SK-N-SH (cell line): Measurements from ENCODE around the gene PM20D2. TPM values are rescaled to one million over a fixed set of nuclear protein-coding genes. Genes with fewer than 3 reads are reported as not detected.

Source experiments
- CTCF ChIA-PET: fragments of 300-600, 350-600 bp; formaldehyde crosslinking; extraction: SDS; loops from one replicate; lab custom pipeline; 2021; lab: Yijun Ruan, JAX
- POLR2A ChIA-PET: fragments of 350-600 bp; sonication (Branson Sonifier 250); formaldehyde crosslinking; extraction: SDS; loops from one replicate; lab custom pipeline; 2020; ENCODE audit warnings: antibody characterized with exemption, inconsistent platforms; lab: Yijun Ruan, JAX
- DNase-seq: peaks from one replicate; pipeline ENCODE4 v3.0.0; 2012
- H2AFZ ChIP-seq: fragments of 200-600 bp; sonication (generic); 2 replicates; pipeline ENCODE4 v1.8.1; 2016; ENCODE audit warnings: antibody characterized with exemption, mild to moderate bottlenecking, low read depth
- H3F3A ChIP-seq: fragments of 200-600 bp; sonication (generic); replicated peaks from 2 replicates; pipeline ENCODE3; 2016; ENCODE audit warnings: antibody characterized with exemption, mild to moderate bottlenecking; ENCODE audit not compliant: insufficient read depth
- H3K27ac ChIP-seq, 2 experiments: fragments of 200-500 bp in 1 of 2; fragments of 200-600 bp in 1 of 2; sonication (Bioruptor generic) in 1 of 2; sonication (generic), shearing (Covaris generic) in 1 of 2; 2 replicates each; pipeline versions ENCODE4 v1.5.1 to v1.6.1; 2014 to 2016; ENCODE audit warnings: low read depth in 2 of 2, inconsistent platforms in 1 of 2, low read length in 1 of 2, mild to moderate bottlenecking in 1 of 2, mixed read lengths in 1 of 2
- H3K27me3 ChIP-seq: fragments of 200-600 bp; sonication (generic), shearing (Covaris generic); 2 replicates; pipeline ENCODE4 v1.6.1; 2016; ENCODE audit warnings: mixed run types; ENCODE audit not compliant: insufficient read depth
- H3K36me3 ChIP-seq, 2 experiments: fragments of 200-500 bp in 1 of 2; fragments of 200-600 bp in 1 of 2; sonication (Bioruptor generic) in 1 of 2; sonication (generic) in 1 of 2; replicated peaks in 1 of 2; 2 replicates each; pipeline versions ENCODE3 to v1.5.1; 2014 to 2016; ENCODE audit warnings: low read length in 1 of 2, mild to moderate bottlenecking in 1 of 2; ENCODE audit not compliant: insufficient read depth in 2 of 2, control insufficient read depth in 1 of 2
- H3K4me1 ChIP-seq, 2 experiments: fragments of 200-500 bp in 1 of 2; fragments of 200-600 bp in 1 of 2; sonication (Bioruptor generic) in 1 of 2; sonication (generic), shearing (Covaris generic) in 1 of 2; 2 replicates each; pipeline versions ENCODE4 v1.5.1 to v1.6.1; 2014 to 2016; ENCODE audit warnings: low read depth in 1 of 2, low read length in 1 of 2, mixed run types in 1 of 2; ENCODE audit not compliant: insufficient read depth in 2 of 2, control insufficient read depth in 1 of 2
- H3K4me2 ChIP-seq: fragments of 200-600 bp; sonication (generic), shearing (Covaris generic); 2 replicates; pipeline ENCODE4 v1.6.1; 2017; ENCODE audit warnings: mixed run types
- H3K4me3 ChIP-seq, 2 experiments: fragments of 200-500 bp in 1 of 2; fragments of 200-600 bp in 1 of 2; sonication (Bioruptor generic) in 1 of 2; sonication (generic), shearing (Covaris generic) in 1 of 2; 2 replicates each; pipeline versions ENCODE4 v1.5.1 to v1.8.1; 2014 to 2016; ENCODE audit warnings: low read depth in 2 of 2, inconsistent platforms in 1 of 2, low read length in 1 of 2, mild to moderate bottlenecking in 1 of 2, mixed read lengths in 1 of 2, moderate library complexity in 1 of 2
- H3K79me2 ChIP-seq: fragments of 200-600 bp; sonication (generic); 2 replicates; pipeline ENCODE4 v1.8.1; 2017; ENCODE audit warnings: mild to moderate bottlenecking; ENCODE audit not compliant: insufficient read depth
- H3K9ac ChIP-seq: fragments of 200-600 bp; sonication (generic); 2 replicates; pipeline ENCODE4 v1.6.1; 2017; ENCODE audit warnings: mixed run types
- H3K9me2 ChIP-seq: fragments of 200-600 bp; sonication (generic); 2 replicates; pipeline ENCODE4 v1.6.1; 2017; ENCODE audit warnings: mixed run types
- H3K9me3 ChIP-seq: fragments of 200-600 bp; sonication (generic); 2 replicates; pipeline ENCODE4 v1.6.1; 2017; ENCODE audit warnings: mixed run types, mild to moderate bottlenecking, moderate library complexity
- H4K20me1 ChIP-seq: fragments of 200-600 bp; sonication (generic); 2 replicates; pipeline ENCODE4 v1.6.1; 2017; ENCODE audit warnings: mild to moderate bottlenecking, mixed run types; ENCODE audit not compliant: insufficient read depth
- CHD2 ChIP-seq: fragments of 150-350 bp; IDR thresholded peaks from 2 replicates; pipeline ENCODE4 v1.6.1; 2018; ENCODE audit warnings: low read length; ENCODE audit not compliant: partially characterized antibody
- EP300 ChIP-seq, 2 experiments: IDR thresholded peaks; 2 replicates each; pipeline versions ENCODE4 v1.4.0 to v1.6.1; 2012; ENCODE audit warnings: borderline replicate concordance in 1 of 2, low read depth in 1 of 2, low read length in 1 of 2
- FOSL2 ChIP-seq: IDR thresholded peaks from 2 replicates; pipeline ENCODE4 v1.4.0; 2012; ENCODE audit warnings: low read depth, mild to moderate bottlenecking, moderate library complexity, borderline replicate concordance
- FOXJ3 ChIP-seq: sonication (generic); formaldehyde crosslinking; IDR thresholded peaks from 2 replicates; pipeline ENCODE4 v1.5.1; 2020; ENCODE audit warnings: mild to moderate bottlenecking, missing genetic modification reagents
- GABPA ChIP-seq: IDR thresholded peaks from 2 replicates; pipeline ENCODE4 v1.4.0; 2012; ENCODE audit warnings: low read depth, mild to moderate bottlenecking
- GATA2 ChIP-seq: sonication (generic); formaldehyde crosslinking; IDR thresholded peaks from 2 replicates; pipeline ENCODE4 v1.5.0; 2020; ENCODE audit warnings: mild to moderate bottlenecking, missing genetic modification reagents
- JUND ChIP-seq: IDR thresholded peaks from 2 replicates; pipeline ENCODE4 v1.4.0; 2012
- MEF2A ChIP-seq: IDR thresholded peaks from 2 replicates; pipeline ENCODE4 v1.4.0; 2012; ENCODE audit warnings: low read depth, borderline replicate concordance
- MXI1 ChIP-seq: IDR thresholded peaks from 2 replicates; pipeline ENCODE4 v1.6.1; 2012; ENCODE audit warnings: mild to moderate bottlenecking, low read depth, low read length, improper control_type of control experiment
- POLR2AphosphoS5 ChIP-seq: IDR thresholded peaks from 2 replicates; pipeline ENCODE4 v1.6.1; 2012; ENCODE audit warnings: low read depth, low read length
- RAD21 ChIP-seq: IDR thresholded peaks from 2 replicates; pipeline ENCODE4 v1.6.1; 2012; ENCODE audit warnings: mild to moderate bottlenecking, low read length
- RCOR1 ChIP-seq: fragments of 150-350 bp; IDR thresholded peaks from 2 replicates; pipeline ENCODE4 v1.6.1; 2017; ENCODE audit warnings: antibody characterized with exemption, low read length
- RFX5 ChIP-seq: IDR thresholded peaks from 2 replicates; pipeline ENCODE4 v1.6.1; 2012; ENCODE audit warnings: mild to moderate bottlenecking, improper control_type of control experiment, low read length
- RXRA ChIP-seq: IDR thresholded peaks from 2 replicates; pipeline ENCODE4 v1.4.0; 2012; ENCODE audit warnings: low read depth, mild to moderate bottlenecking, borderline replicate concordance
- SMC3 ChIP-seq: IDR thresholded peaks from 2 replicates; pipeline ENCODE4 v1.6.1; 2012; ENCODE audit warnings: low read depth, low read length, improper control_type of control experiment
- TAF1 ChIP-seq: IDR thresholded peaks from 2 replicates; pipeline ENCODE4 v1.6.1; 2012; ENCODE audit warnings: low read depth, mild to moderate bottlenecking, low read length, moderate library complexity, borderline replicate concordance
- WGBS: methylation state at CpG from one replicate; pipeline ENCODE4 v1.1.6; 2017; ENCODE audit warnings: low lambda C conversion rate; 5-methylcytosine and 5-hydroxymethylcytosine counted together
- polyA plus RNA-seq, 3 experiments: library from polyadenylated mRNA; depleted of rRNA; stranded (reverse); fragments of >200 nt; gene quantifications; 2 replicates each; pipeline ENCODE4 v1.2.3, GENCODE V29; 2012
- TF ChIP-seq, protein P1 (sequence below): fragments of 150-350 bp; IDR thresholded peaks from 2 replicates; pipeline ENCODE4 v1.6.1; 2017; ENCODE audit warnings: antibody characterized with exemption, low read length, low read depth, borderline replicate concordance
- TF ChIP-seq, protein P2 (sequence below): IDR thresholded peaks from 2 replicates; pipeline ENCODE4 v1.4.0; 2012; ENCODE audit warnings: low read depth
- TF ChIP-seq, protein P3 (sequence below): fragments of 200-600 bp; sonication (generic); IDR thresholded peaks from 2 replicates; pipeline ENCODE4 v1.6.1; 2017; ENCODE audit warnings: antibody characterized with exemption, mild to moderate bottlenecking, moderate library complexity
- TF ChIP-seq, protein P4 (sequence below): IDR thresholded peaks from 2 replicates; pipeline ENCODE4 v1.4.0; 2012; ENCODE audit warnings: low read depth, borderline replicate concordance
- TF ChIP-seq, protein P5 (sequence below): IDR thresholded peaks from 2 replicates; pipeline ENCODE4; 2012
- TF ChIP-seq, protein P6 (sequence below): IDR thresholded peaks from 2 replicates; pipeline ENCODE4 v1.4.0; 2012; ENCODE audit warnings: low read depth, borderline replicate concordance

Gene PM20D2
- polyA plus RNA-seq, 1 of the 3 experiments (the other 2 are of a cell fraction), result 6.2 TPM

DNA sequence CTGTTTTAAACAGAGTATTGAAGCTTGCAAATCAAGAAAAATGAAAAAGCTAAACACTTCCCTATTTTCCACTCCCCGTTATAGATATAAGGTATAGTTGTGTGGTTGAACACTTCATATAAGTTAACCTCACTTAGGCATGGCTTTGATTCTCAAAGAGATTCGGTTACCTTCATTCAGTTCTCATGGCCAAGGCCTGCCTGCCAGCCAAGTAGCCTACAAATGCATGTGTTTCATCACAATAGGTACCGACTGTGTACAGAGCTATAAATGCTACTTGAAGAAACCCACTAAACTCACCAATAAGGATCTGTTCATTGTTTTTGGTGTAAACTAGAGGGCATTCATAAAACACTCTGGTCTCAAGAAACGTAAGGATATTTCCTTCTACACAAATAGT, 27.8 kb downstream of the PM20D2 start:
- Histone ChIP-seq H2AFZ (no peak overlapping the region), H3K9me2 (no peaks in the 10 kb centered on the region), H3K36me3 (no peaks in the 10 kb centered on the region), H3K27me3 (no peaks in the 10 kb centered on the region), H3K79me2 (no peaks in the 10 kb centered on the region), H3F3A (no peaks in the 10 kb centered on the region), H3K9ac (no peak overlapping the region), H3K4me2 (no peak overlapping the region), H3K27ac (no peak overlapping the region), H3K9me3 (no peaks in the 10 kb centered on the region), H3K4me3 (no peak overlapping the region), H4K20me1 (no peaks in the 10 kb centered on the region), H3K4me1 (no peaks in the 10 kb centered on the region)
- CTCF ChIA-PET, result no interaction called here
- TF ChIP-seq RXRA (no peak), GATA2 (no peak), EP300 (IDR thresholded peaks at IDR 0.05; ENCODE audit: borderline replicate concordance in 1 of 2, low read depth in 1 of 2, low read length in 1 of 2) (no peak), FOSL2 (no peak), RCOR1 (no peak), JUND (no peak), TAF1 (no peak), MXI1 (no peak), MEF2A (no peak), POLR2AphosphoS5 (no peak), RAD21 (no peak), FOXJ3 (no peak)
- TF ChIP-seq, protein P1, sequence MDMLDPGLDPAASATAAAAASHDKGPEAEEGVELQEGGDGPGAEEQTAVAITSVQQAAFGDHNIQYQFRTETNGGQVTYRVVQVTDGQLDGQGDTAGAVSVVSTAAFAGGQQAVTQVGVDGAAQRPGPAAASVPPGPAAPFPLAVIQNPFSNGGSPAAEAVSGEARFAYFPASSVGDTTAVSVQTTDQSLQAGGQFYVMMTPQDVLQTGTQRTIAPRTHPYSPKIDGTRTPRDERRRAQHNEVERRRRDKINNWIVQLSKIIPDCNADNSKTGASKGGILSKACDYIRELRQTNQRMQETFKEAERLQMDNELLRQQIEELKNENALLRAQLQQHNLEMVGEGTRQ, result no peak
- POLR2A ChIA-PET, result no interaction called here
- no peak for DNase-seq
- WGBS, result 83% methylated on average over 4 of the region's 4 CpGs

DNA sequence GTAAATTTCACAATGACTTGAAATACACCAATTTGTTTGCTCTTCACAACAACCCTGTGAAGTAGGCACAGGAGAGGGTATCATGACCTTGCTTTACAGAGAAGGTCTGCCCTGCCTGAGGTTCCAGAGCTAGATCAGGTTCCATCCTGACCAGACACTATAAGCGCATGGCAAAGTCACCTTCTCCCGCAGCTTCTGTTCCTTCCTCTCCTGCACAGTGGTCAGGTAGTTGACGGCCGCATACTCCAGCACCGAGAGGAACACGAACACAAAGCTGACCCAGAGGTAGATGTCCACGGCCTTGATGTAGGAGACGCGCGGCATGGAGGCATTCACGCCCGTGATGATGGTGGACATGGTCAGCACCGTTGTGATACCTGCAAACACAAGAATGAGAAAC, 34.3 kb downstream of the PM20D2 start:
- POLR2A ChIA-PET, result no interaction called here
- 77% methylated on average over 8 of the region's 13 CpGs for WGBS
- CTCF ChIA-PET, result no interaction called here
- TF ChIP-seq MEF2A, result no peak
- no peak for TF ChIP-seq GABPA
- TF ChIP-seq, protein P2, sequence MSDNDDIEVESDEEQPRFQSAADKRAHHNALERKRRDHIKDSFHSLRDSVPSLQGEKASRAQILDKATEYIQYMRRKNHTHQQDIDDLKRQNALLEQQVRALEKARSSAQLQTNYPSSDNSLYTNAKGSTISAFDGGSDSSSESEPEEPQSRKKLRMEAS, result no peak
- no peak for TF ChIP-seq RFX5
- TF ChIP-seq, protein P3, sequence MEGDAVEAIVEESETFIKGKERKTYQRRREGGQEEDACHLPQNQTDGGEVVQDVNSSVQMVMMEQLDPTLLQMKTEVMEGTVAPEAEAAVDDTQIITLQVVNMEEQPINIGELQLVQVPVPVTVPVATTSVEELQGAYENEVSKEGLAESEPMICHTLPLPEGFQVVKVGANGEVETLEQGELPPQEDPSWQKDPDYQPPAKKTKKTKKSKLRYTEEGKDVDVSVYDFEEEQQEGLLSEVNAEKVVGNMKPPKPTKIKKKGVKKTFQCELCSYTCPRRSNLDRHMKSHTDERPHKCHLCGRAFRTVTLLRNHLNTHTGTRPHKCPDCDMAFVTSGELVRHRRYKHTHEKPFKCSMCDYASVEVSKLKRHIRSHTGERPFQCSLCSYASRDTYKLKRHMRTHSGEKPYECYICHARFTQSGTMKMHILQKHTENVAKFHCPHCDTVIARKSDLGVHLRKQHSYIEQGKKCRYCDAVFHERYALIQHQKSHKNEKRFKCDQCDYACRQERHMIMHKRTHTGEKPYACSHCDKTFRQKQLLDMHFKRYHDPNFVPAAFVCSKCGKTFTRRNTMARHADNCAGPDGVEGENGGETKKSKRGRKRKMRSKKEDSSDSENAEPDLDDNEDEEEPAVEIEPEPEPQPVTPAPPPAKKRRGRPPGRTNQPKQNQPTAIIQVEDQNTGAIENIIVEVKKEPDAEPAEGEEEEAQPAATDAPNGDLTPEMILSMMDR, result no peak
- TF ChIP-seq, protein P4, sequence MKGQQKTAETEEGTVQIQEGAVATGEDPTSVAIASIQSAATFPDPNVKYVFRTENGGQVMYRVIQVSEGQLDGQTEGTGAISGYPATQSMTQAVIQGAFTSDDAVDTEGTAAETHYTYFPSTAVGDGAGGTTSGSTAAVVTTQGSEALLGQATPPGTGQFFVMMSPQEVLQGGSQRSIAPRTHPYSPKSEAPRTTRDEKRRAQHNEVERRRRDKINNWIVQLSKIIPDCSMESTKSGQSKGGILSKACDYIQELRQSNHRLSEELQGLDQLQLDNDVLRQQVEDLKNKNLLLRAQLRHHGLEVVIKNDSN, result no peak
- TF ChIP-seq SMC3, result no peak
- TF ChIP-seq GATA2, result no peak
- TF ChIP-seq, protein P5, sequence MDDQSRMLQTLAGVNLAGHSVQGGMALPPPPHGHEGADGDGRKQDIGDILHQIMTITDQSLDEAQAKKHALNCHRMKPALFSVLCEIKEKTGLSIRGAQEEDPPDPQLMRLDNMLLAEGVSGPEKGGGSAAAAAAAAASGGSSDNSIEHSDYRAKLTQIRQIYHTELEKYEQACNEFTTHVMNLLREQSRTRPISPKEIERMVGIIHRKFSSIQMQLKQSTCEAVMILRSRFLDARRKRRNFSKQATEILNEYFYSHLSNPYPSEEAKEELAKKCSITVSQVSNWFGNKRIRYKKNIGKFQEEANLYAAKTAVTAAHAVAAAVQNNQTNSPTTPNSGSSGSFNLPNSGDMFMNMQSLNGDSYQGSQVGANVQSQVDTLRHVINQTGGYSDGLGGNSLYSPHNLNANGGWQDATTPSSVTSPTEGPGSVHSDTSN, result no peak
- TF ChIP-seq, protein P6, sequence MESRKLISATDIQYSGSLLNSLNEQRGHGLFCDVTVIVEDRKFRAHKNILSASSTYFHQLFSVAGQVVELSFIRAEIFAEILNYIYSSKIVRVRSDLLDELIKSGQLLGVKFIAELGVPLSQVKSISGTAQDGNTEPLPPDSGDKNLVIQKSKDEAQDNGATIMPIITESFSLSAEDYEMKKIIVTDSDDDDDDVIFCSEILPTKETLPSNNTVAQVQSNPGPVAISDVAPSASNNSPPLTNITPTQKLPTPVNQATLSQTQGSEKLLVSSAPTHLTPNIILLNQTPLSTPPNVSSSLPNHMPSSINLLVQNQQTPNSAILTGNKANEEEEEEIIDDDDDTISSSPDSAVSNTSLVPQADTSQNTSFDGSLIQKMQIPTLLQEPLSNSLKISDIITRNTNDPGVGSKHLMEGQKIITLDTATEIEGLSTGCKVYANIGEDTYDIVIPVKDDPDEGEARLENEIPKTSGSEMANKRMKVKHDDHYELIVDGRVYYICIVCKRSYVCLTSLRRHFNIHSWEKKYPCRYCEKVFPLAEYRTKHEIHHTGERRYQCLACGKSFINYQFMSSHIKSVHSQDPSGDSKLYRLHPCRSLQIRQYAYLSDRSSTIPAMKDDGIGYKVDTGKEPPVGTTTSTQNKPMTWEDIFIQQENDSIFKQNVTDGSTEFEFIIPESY, result no peak
- no peak for TF ChIP-seq CHD2
- no peak for TF ChIP-seq EP300 (IDR thresholded peaks at IDR 0.05; ENCODE audit: borderline replicate concordance in 1 of 2, low read depth in 1 of 2, low read length in 1 of 2)

More for the DNA sequence above, 34.3 kb downstream of the PM20D2 start:
- no peaks in the 10 kb centered on the region for H3K9me3 ChIP-seq
- no peak overlapping the region for H2AFZ ChIP-seq
- no peaks in the 10 kb centered on the region for H4K20me1 ChIP-seq
- H3K4me2 ChIP-seq, result no peak overlapping the region
- no peak overlapping the region for H3K27ac ChIP-seq
- H3K79me2 ChIP-seq, result no peaks in the 10 kb centered on the region
- H3K27me3 ChIP-seq, result no peaks in the 10 kb centered on the region
- no peaks in the 10 kb centered on the region for H3K4me1 ChIP-seq
- no peaks in the 10 kb centered on the region for H3K36me3 ChIP-seq
- H3F3A ChIP-seq, result no peaks in the 10 kb centered on the region
- no peak overlapping the region for H3K4me3 ChIP-seq
- DNase-seq, result no peak
- H3K9me2 ChIP-seq, result no peaks in the 10 kb centered on the region
- H3K9ac ChIP-seq, result no peak overlapping the region
